ENCODE measurements around the gene SEMA6A.

DNA sequence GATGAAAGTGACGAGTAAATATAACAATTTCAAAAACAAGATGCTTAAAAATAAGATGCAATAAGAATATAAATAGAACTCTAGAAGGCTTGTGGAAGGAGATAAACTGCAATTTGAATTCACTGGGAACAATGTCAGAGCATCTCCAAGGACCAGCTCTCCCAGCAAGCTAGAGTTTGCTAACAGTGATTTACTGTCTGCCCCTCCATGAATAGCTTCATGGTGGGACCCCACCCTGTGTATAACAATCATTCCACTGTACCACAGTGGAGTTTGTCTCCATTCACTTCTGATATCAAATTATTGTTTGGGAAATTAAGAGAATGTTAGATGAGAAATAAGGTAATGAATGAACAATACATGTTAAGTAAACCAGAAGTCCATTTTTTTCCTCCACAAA, 7.3 kb upstream of the SEMA6A start:
- no peak for TF ChIP-seq NFIC (IDR thresholded peaks at IDR 0.05; ENCODE audit: low read depth, low read length)
- TF ChIP-seq, protein P1, sequence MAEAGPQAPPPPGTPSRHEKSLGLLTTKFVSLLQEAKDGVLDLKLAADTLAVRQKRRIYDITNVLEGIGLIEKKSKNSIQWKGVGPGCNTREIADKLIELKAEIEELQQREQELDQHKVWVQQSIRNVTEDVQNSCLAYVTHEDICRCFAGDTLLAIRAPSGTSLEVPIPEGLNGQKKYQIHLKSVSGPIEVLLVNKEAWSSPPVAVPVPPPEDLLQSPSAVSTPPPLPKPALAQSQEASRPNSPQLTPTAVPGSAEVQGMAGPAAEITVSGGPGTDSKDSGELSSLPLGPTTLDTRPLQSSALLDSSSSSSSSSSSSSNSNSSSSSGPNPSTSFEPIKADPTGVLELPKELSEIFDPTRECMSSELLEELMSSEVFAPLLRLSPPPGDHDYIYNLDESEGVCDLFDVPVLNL (IDR thresholded peaks at IDR 0.05; ENCODE audit: low read depth, low read length), result no peak
- no peak for TF ChIP-seq HDGF (IDR thresholded peaks at IDR 0.05)
- no peak for TF ChIP-seq POLR2AphosphoS5 (IDR thresholded peaks at IDR 0.05; ENCODE audit: low read length)
